ENCODE measurements around the gene PCDH15.

- no peak for TF ChIP-seq ZNF263 (CRISPR knock-in tag; IDR thresholded peaks at IDR 0.05; ENCODE audit: low read depth)
- TF ChIP-seq ZSCAN18 (CRISPR knock-in tag; IDR thresholded peaks at IDR 0.05) = no peak
- TF ChIP-seq TEAD1 (CRISPR knock-in tag; IDR thresholded peaks at IDR 0.05) = no peak
- no peak for TF ChIP-seq TCF7 (CRISPR knock-in tag; IDR thresholded peaks at IDR 0.05; ENCODE audit: low read depth)
- no peak for TF ChIP-seq FOXJ3 (CRISPR knock-in tag; IDR thresholded peaks at IDR 0.05; ENCODE audit: borderline replicate concordance)
- TF ChIP-seq, protein P1, sequence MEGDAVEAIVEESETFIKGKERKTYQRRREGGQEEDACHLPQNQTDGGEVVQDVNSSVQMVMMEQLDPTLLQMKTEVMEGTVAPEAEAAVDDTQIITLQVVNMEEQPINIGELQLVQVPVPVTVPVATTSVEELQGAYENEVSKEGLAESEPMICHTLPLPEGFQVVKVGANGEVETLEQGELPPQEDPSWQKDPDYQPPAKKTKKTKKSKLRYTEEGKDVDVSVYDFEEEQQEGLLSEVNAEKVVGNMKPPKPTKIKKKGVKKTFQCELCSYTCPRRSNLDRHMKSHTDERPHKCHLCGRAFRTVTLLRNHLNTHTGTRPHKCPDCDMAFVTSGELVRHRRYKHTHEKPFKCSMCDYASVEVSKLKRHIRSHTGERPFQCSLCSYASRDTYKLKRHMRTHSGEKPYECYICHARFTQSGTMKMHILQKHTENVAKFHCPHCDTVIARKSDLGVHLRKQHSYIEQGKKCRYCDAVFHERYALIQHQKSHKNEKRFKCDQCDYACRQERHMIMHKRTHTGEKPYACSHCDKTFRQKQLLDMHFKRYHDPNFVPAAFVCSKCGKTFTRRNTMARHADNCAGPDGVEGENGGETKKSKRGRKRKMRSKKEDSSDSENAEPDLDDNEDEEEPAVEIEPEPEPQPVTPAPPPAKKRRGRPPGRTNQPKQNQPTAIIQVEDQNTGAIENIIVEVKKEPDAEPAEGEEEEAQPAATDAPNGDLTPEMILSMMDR (IDR thresholded peaks at IDR 0.05) = no peak
- no peak for TF ChIP-seq GABPB1 (CRISPR knock-in tag; IDR thresholded peaks at IDR 0.05)
Observed at GRCh38 chr10:54009672-54010071, 791.4 kb downstream of the PCDH15 start.

Data from WTC11 (cell line).